Ovary (tissue), 9 donors: ENCODE data around the gene PCGF5. TPM values are rescaled to one million over a fixed set of nuclear protein-coding genes. Genes with fewer than 3 reads are reported as not detected.
"Not testable (repeated sequence)": the region's sequence is repeated elsewhere in the genome, so short reads cannot be mapped to it uniquely, and the experiment has no call there.

ENCODE experiments used
- DNase-seq, 5 donors: peaks; one replicate each; pipeline ENCODE4 v3.0.0-alpha.2; 2019 to 2020
- H3K27ac ChIP-seq, 2 donors: fragments of 200-600 bp; one replicate each; pipeline versions ENCODE4 v1.5.1 to v1.8.0; 2019 to 2022
- H3K27me3 ChIP-seq: fragments of 200-600 bp; one replicate; pipeline ENCODE4 v1.8.0; 2022
- H3K36me3 ChIP-seq: fragments of 200-600 bp; sonication (generic); one replicate; pipeline ENCODE4 v1.5.1; 2019
- H3K4me1 ChIP-seq: one replicate; pipeline ENCODE4 v1.8.1; 2013; ENCODE audit warnings: mild to moderate bottlenecking, moderate library complexity; ENCODE audit not compliant: insufficient read depth
- H3K4me3 ChIP-seq: fragments of 200-600 bp; sonication (generic); one replicate; pipeline ENCODE4 v1.5.1; 2017
- H3K9me3 ChIP-seq, 2 donors: fragments of 200-600 bp in 1 of 2; sonication (generic) in 1 of 2; one replicate each; pipeline versions ENCODE4 v1.5.1 to v1.8.1; 2013 to 2019; ENCODE audit warnings: mild to moderate bottlenecking in 1 of 2, moderate library complexity in 1 of 2
- EP300 ChIP-seq: sonication (generic); formaldehyde crosslinking; IDR thresholded peaks from one replicate; pipeline ENCODE4 v1.6.1; 2017; ENCODE audit warnings: antibody characterized with exemption
- POLR2A ChIP-seq: fragments of 450-650 bp; IDR thresholded peaks from one replicate; pipeline ENCODE4 v1.6.1; 2017; ENCODE audit warnings: antibody characterized with exemption, mild to moderate bottlenecking, moderate library complexity
- WGBS, 3 donors: extraction: QIAGEN DNeasy Blood & Tissue Kit in 1 of 3; methylation state at CpG; one replicate each; pipeline versions ENCODE4 v1.1.5 to v1.1.7; 2013 to 2017; 5-methylcytosine and 5-hydroxymethylcytosine counted together
- intact Hi-C, 4 donors: fragments of 100-400 bp; cut with DNase I; formaldehyde crosslinking; loops; one replicate each; pipeline versions ENCODE4 v1.11.0 to v1.15.1; 2022 to 2023
- polyA plus RNA-seq, 2 donors: library from polyadenylated mRNA; stranded (reverse); fragments of 200-250 nt in 1 of 2; fragments of 350-450 nt in 1 of 2; fragmentation: Illumina TruSeq in 1 of 2; extraction: RNeasy Lipid Tissue Mini Kit (QIAGEN cat#74804) in 1 of 2; gene quantifications; one replicate each; pipeline ENCODE4 v1.2.3, GENCODE V29; 2013 to 2014
- total RNA-seq, 7 donors: library from RNA; depleted of rRNA in 2 of 7; stranded (reverse); fragments of >200 nt in 2 of 7; fragmentation: NEBNext Ultra II Directional in 3 of 7; extraction: Animal tissue kit (Norgen Biotek cat#: 25700) in 3 of 7; gene quantifications; one replicate each; pipeline versions ENCODE4 v1.1.0 to v1.2.4, GENCODE V29; 2016 to 2023
- TF ChIP-seq, protein P1 (sequence below), 3 donors: fragments of 450-650 bp in 2 of 3; fragments of 200-600 bp in 1 of 3; IDR thresholded peaks; one replicate each; pipeline versions ENCODE4 v1.5.1 to v1.8.0; 2016 to 2022; ENCODE audit warnings: antibody characterized with exemption in 3 of 3, mild to moderate bottlenecking in 1 of 3
- donor health status: DM: no; HTN: no; CAD: no; lungs with moderate emphysema.
- donor health status: DM: no; HTN: no; CAD: no.
- donor health status: Bipolar disorder and iron deficiency.
- donor health status: DM: yes; HTN: yes; CAD: no.
- donor health status: DM: no; HTN: no; CAD: no.
- donor health status: DM: yes; HTN: yes; CAD: no.

PCGF5 gene
- total and polyA plus RNA-seq, 9 donors, result 13.1 to 49.0 (median 36.1) TPM

DNA sequence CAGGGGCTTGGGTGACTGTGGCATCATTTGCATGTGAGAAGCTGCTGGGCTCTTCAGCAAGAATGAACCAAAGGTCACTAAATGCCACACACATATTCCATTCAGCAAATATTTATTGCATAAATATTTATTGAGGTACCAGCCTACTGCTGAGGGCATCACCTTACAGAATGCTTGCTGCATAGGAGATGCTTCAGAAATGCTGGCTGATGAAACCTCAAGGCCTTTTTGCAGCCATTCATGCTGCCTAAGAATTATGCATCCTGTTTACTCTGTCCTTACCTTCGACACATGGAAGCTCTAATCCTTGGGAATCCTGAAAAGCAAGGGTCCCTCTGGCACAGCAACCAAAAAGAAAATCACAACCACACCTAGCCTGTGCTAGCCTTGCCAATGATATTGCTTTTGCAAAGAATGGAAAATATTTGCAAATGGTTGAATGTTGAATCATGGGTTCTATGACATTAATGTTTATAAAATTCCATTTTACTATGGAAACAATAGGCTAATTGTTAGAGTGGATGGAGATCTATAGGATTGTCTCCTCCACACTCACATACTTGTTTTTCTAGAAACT is 79.6 kb downstream of the PCGF5 start:
- TF ChIP-seq, protein P1, sequence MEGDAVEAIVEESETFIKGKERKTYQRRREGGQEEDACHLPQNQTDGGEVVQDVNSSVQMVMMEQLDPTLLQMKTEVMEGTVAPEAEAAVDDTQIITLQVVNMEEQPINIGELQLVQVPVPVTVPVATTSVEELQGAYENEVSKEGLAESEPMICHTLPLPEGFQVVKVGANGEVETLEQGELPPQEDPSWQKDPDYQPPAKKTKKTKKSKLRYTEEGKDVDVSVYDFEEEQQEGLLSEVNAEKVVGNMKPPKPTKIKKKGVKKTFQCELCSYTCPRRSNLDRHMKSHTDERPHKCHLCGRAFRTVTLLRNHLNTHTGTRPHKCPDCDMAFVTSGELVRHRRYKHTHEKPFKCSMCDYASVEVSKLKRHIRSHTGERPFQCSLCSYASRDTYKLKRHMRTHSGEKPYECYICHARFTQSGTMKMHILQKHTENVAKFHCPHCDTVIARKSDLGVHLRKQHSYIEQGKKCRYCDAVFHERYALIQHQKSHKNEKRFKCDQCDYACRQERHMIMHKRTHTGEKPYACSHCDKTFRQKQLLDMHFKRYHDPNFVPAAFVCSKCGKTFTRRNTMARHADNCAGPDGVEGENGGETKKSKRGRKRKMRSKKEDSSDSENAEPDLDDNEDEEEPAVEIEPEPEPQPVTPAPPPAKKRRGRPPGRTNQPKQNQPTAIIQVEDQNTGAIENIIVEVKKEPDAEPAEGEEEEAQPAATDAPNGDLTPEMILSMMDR (IDR thresholded peaks at IDR 0.05), result no peak
- TF ChIP-seq POLR2A, result no peak
- no peak for TF ChIP-seq EP300
- Histone ChIP-seq H3K36me3 (no peaks in the 10 kb centered on the region), H3K9me3 (no peaks in the 10 kb centered on the region), H3K27ac (no peak overlapping the region), H3K27me3 (no peaks in the 10 kb centered on the region), H3K4me3 (no peak overlapping the region), H3K4me1 (peaks cover 2% of the 10 kb centered on the region)
- intact Hi-C loops, result no loop called here
- DNase-seq, result no peak
- WGBS, 3 donors, result 83 to 93% (median 93%) methylated on average over 1 of the region's 1 CpG

GRCh38 chr10:91302946-91303345 is 82.5 kb downstream of the PCGF5 start:
- H3K36me3 ChIP-seq, H3K9me3 ChIP-seq, H3K27ac ChIP-seq, intact Hi-C loops, H3K27me3 ChIP-seq, H3K4me3 ChIP-seq, H3K4me1 ChIP-seq, DNase-seq: not testable (repeated sequence)
- WGBS, 3 donors, result 62 to 76% (median 71%) methylated on average over 3 of the region's 3 CpGs

DNA sequence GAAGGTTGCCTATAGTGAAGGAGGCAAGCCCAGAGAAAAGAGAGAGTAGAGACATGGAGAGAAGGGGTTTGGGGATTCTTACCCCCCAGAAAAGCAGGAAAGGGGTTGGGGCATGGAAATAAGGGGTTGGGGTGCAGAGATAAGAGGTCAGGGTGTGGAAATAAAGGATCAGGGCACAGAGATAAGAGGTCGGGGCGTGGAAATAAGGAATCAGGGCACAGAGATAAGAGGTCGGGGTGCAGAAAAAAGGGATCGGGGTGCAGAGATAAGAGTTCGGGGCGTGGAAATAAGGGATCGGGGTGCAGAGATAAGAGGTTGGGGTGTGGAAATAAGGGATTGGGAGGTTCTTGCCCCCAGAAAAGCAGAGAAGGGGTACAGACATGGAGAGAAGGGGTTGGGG is 85.5 kb downstream of the PCGF5 start:
- DNase-seq, H3K9me3 ChIP-seq: not testable (repeated sequence)
- WGBS, 3 donors, result 71 to 87% (median 73%) methylated on average over 7 of the region's 7 CpGs

GRCh38 chr10:91307489-91307888 is 87.0 kb downstream of the PCGF5 start:
- H3K27ac ChIP-seq, result no peak overlapping the region
- no peak for DNase-seq
- intact Hi-C loops, result no loop called here
- no peaks in the 10 kb centered on the region for H3K27me3 ChIP-seq
- 87 to 92% (median 90%) methylated on average over 1 of the region's 1 CpG for WGBS, 3 donors
- H3K9me3 ChIP-seq, result no peaks in the 10 kb centered on the region
- H3K4me3 ChIP-seq, result no peak overlapping the region
- no peaks in the 10 kb centered on the region for H3K36me3 ChIP-seq
- H3K4me1 ChIP-seq, result no peaks in the 10 kb centered on the region
- TF ChIP-seq POLR2A (no peak), EP300 (no peak)
- TF ChIP-seq, protein P1 (IDR thresholded peaks at IDR 0.05), result no peak

More for the DNA sequence above, 85.5 kb downstream of the PCGF5 start:
- H3K36me3 ChIP-seq, intact Hi-C loops, H3K4me3 ChIP-seq, H3K27me3 ChIP-seq, H3K4me1 ChIP-seq, H3K27ac ChIP-seq: not testable (repeated sequence)

DNA sequence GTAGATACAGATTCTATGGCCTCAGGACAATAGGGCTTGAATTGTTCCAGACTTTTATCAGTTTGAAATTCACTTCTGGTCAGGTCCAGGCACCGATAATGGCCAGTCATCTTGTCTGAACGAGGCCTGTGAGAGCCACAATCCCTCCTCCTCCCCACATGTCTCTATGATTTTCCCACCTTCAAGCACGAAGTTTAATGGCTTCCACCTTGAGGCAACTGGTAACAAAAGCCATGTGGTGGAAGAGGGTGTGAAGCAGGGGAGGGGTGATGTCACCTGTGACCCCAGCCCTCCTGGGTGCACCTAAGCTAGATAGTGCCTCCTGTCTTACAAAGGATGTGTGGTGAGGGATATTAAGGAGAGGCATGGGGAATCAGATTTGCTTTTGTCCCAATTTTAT is 89.2 kb downstream of the PCGF5 start:
- H3K36me3 ChIP-seq, result no peaks in the 10 kb centered on the region
- DNase-seq, result no peak
- no peaks in the 10 kb centered on the region for H3K4me1 ChIP-seq
- intact Hi-C loops, result no loop called here
- H3K27ac ChIP-seq, result no peak overlapping the region
- no peak overlapping the region for H3K4me3 ChIP-seq
- 93 to 97% (median 94%) methylated on average over 3 of the region's 3 CpGs for WGBS, 3 donors
- no peaks in the 10 kb centered on the region for H3K9me3 ChIP-seq
- no peak for TF ChIP-seq POLR2A
- TF ChIP-seq EP300, result no peak
- TF ChIP-seq, protein P1 (IDR thresholded peaks at IDR 0.05), result no peak
- H3K27me3 ChIP-seq, result no peaks in the 10 kb centered on the region
